Measurements from ENCODE around the gene BAHCC1.
A peak's percentile ranks its signal among the peaks of the same experiment; 100 is the strongest.

GRCh38 chr17:81427173-81428120 is 32.2 kb downstream of the BAHCC1 start:
- TF ChIP-seq RAD21 (IDR thresholded peaks at IDR 0.05; ENCODE audit: low read depth) = no peak
- TF ChIP-seq EP300 (IDR thresholded peaks at IDR 0.05; ENCODE audit: borderline replicate concordance) = 0 out of 2 replicates have a peak, but pooled peaks have one; percentile 40
